OCI-LY3 (cell line): ENCODE results near the gene KCNRG.
A peak's percentile ranks its signal among the peaks of the same experiment; 100 is the strongest.

Source experiments
- H2AFZ ChIP-seq: fragments of 200-600, 300-600 bp; shearing (Covaris generic); 2 replicates; pipeline ENCODE4 v1.6.0; 2014; ENCODE audit warnings: antibody characterized with exemption, low read depth, low read length
- H3K27ac ChIP-seq: fragments of 200-600, 300-600 bp; sonication (generic); 2 replicates; pipeline ENCODE4 v1.5.1; 2014; ENCODE audit warnings: mild to moderate bottlenecking, low read length, moderate library complexity, mixed read lengths
- H3K27me3 ChIP-seq: fragments of 200-600, 300-600 bp; sonication (generic); 2 replicates; pipeline ENCODE4 v1.6.1; 2014; ENCODE audit warnings: low read depth, low read length, mixed read lengths
- H3K36me3 ChIP-seq: fragments of 200-600, 300-600 bp; sonication (generic); replicated peaks from 2 replicates; pipeline ENCODE3; 2014; ENCODE audit warnings: low read depth, low read length, mixed read lengths
- H3K4me1 ChIP-seq: fragments of 300-600, 200-600 bp; sonication (generic); 2 replicates; pipeline ENCODE4 v1.6.1; 2014; ENCODE audit warnings: low read length, mixed read lengths
- H3K4me2 ChIP-seq: fragments of 200-600, 300-600 bp; sonication (generic); 2 replicates; pipeline ENCODE4 v1.6.1; 2014; ENCODE audit warnings: low read length, mixed read lengths
- H3K4me3 ChIP-seq: fragments of 300-600, 200-600 bp; sonication (generic); 2 replicates; pipeline ENCODE4 v1.5.1; 2014; ENCODE audit warnings: antibody characterized with exemption, mild to moderate bottlenecking, low read length, moderate library complexity
- H3K79me2 ChIP-seq: fragments of 300-600, 200-600 bp; shearing (Covaris generic); 2 replicates; pipeline ENCODE4 v1.6.1; 2014; ENCODE audit warnings: mild to moderate bottlenecking, low read length, mixed read lengths
- H3K9ac ChIP-seq: fragments of 300-600, 200-600 bp; shearing (Covaris generic); 2 replicates; pipeline ENCODE4 v1.6.0; 2014; ENCODE audit warnings: mild to moderate bottlenecking, low read length, moderate library complexity
- H3K9me3 ChIP-seq: fragments of 200-600, 300-600 bp; shearing (Covaris generic); 2 replicates; pipeline ENCODE4 v1.6.1; 2014; ENCODE audit warnings: low read length, mixed read lengths; ENCODE audit not compliant: insufficient read depth
- H4K20me1 ChIP-seq: fragments of 200-600, 300-600 bp; sonication (generic); 2 replicates; pipeline ENCODE4 v1.6.1; 2016; ENCODE audit warnings: low read length, mixed read lengths; ENCODE audit not compliant: insufficient read depth
- EZH2phosphoT487 ChIP-seq: fragments of 200-600 bp; shearing (Covaris generic); IDR thresholded peaks from 2 replicates; pipeline ENCODE4 v1.6.1; 2018; ENCODE audit warnings: antibody characterized with exemption, mixed run types, low read depth
- TF ChIP-seq, protein P1 (sequence below): fragments of 200-600, 300-600 bp; sonication (generic); IDR thresholded peaks from 2 replicates; pipeline ENCODE4 v1.5.1; 2014; ENCODE audit warnings: antibody characterized with exemption, low read length, low read depth

The KCNRG gene

DNA sequence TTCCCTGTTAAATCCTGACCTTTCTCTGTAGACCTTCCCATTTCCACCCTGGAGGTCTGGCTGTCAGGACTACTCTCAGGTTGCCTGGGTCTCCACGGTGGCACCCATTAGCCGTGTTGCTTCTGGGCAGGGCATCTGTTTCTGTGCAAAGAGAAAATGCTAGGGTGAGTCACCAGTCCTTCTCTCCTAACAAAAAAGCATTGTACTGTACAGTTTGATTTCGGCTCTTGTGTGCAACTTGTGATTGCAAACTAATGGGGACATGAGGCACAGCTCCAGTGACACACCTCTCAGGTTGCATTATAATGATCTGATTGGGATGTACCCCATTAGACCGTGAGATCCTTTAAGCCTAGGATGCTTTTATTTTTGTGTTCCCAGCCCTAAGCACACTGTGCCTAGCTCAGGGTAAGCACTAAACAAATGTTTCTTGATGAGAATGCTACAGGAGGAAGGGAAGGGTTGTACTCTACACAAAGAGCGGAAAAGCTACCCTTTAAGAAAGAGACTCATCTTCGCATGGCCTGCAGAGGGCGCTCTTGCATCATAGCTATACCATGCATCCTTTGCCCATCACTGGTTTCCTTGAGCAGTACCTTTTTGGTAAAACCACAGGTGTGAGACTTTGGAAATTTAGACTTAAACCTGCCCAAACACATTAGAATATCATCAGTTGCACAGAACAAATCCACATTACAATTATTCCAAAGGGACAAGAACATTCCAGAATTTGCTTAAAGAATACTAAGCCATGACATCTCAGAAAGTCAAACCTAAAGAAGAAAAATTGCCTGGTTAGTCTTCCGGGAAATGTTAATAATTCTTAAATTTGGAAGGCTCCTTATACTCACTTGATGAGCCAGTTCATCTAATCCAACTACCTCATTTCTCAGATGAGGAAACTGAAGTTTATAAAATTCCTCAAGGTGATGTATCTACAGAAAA is 38.7 kb upstream of the KCNRG start:
- H3K4me3 ChIP-seq: no peak overlapping the region
- TF ChIP-seq, protein P1, sequence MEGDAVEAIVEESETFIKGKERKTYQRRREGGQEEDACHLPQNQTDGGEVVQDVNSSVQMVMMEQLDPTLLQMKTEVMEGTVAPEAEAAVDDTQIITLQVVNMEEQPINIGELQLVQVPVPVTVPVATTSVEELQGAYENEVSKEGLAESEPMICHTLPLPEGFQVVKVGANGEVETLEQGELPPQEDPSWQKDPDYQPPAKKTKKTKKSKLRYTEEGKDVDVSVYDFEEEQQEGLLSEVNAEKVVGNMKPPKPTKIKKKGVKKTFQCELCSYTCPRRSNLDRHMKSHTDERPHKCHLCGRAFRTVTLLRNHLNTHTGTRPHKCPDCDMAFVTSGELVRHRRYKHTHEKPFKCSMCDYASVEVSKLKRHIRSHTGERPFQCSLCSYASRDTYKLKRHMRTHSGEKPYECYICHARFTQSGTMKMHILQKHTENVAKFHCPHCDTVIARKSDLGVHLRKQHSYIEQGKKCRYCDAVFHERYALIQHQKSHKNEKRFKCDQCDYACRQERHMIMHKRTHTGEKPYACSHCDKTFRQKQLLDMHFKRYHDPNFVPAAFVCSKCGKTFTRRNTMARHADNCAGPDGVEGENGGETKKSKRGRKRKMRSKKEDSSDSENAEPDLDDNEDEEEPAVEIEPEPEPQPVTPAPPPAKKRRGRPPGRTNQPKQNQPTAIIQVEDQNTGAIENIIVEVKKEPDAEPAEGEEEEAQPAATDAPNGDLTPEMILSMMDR: peak; percentile 99
- no peak for TF ChIP-seq EZH2phosphoT487
- H3K4me2 ChIP-seq: peak overlapping the region; percentile 42
- H3K79me2 ChIP-seq: no peaks in the 10 kb centered on the region
- no peaks in the 10 kb centered on the region for H4K20me1 ChIP-seq
- H3K27ac ChIP-seq: no peak overlapping the region
- no peak overlapping the region; the same call in 1 of the 2 replicates for H2AFZ ChIP-seq
- H3K27me3 ChIP-seq: no peaks in the 10 kb centered on the region
- peaks cover 6% of the 10 kb centered on the region for H3K4me1 ChIP-seq
- no peaks in the 10 kb centered on the region for H3K9me3 ChIP-seq
- H3K36me3 ChIP-seq: no peaks in the 10 kb centered on the region
- no peak overlapping the region for H3K9ac ChIP-seq

DNA sequence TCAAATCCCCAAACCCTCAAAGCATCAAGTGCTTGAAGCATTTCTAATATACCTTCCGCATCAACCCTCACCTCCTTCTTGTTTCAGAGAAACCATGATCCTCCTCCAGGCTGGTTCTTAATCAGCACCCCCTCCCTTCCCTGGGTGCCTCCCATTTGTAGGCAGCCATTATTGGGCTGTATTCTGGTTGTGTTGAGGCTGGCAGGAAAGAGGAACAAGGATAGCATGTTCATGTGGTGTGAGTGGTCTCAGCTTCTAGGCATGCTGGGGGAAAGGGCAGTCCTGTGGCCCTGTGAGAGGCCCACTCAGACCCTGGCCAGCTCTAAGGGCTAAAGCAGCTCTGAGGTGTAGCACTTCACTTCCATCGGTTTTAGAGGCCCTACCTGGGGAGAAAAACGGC is 37.3 kb upstream of the KCNRG start:
- H3K9me3 ChIP-seq: no peaks in the 10 kb centered on the region
- no peak overlapping the region for H3K4me3 ChIP-seq
- H3K27me3 ChIP-seq: no peaks in the 10 kb centered on the region
- peaks cover 6% of the 10 kb centered on the region for H3K4me1 ChIP-seq
- no peaks in the 10 kb centered on the region for H4K20me1 ChIP-seq
- H3K4me2 ChIP-seq: no peak overlapping the region
- no peak overlapping the region for H3K27ac ChIP-seq
- no peaks in the 10 kb centered on the region for H3K79me2 ChIP-seq
- H3K9ac ChIP-seq: no peak overlapping the region
- TF ChIP-seq, protein P1: no peak
- no peak for TF ChIP-seq EZH2phosphoT487
- H3K36me3 ChIP-seq: no peaks in the 10 kb centered on the region
- no peak overlapping the region for H2AFZ ChIP-seq

DNA sequence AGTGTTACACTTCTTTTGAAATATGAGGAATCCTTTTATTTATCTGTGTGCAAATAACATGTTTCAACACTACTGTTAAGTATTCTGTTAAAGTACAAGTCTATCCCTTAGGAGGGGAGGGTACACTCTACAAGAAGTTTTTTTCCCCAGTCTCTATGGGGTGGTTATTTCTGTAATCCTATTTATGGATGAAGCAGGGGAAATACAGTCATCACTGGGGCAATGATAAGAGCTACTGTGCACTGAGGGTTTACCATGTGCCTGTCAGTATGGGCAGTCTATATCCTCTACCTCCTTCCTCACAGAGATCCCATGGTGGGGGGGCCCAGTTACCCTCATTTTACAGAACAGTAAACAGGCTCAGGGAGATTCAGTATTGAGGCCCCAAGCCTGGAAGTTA is 35.0 kb upstream of the KCNRG start:
- Histone ChIP-seq H3K4me1 (peaks cover 6% of the 10 kb centered on the region), H3K4me3 (no peak overlapping the region)

DNA sequence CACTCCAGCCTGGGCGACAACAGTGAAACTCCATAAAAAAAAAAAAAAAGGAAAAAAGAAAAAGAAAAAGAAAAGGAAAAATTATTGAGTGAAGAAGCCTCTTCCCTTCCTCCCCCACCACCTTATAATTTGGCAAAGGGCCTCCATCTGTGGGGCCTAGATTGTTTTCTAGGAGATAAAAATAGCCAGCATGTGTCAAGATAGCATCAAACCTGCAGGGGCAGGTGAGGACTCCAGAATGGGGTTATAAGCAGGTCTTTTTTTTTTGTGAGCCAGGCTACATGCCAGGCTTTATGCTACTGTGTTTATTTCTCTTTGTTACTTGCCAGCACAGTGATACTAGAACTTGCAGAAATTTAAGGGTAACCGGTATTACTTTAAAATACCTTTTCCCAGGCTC is 30.1 kb upstream of the KCNRG start:
- Histone ChIP-seq H3K27me3 (no peaks in the 10 kb centered on the region), H3K9ac (no peak overlapping the region), H2AFZ (no peak overlapping the region), H4K20me1 (no peaks in the 10 kb centered on the region), H3K4me2 (no peak overlapping the region), H3K9me3 (no peaks in the 10 kb centered on the region), H3K4me3 (no peak overlapping the region), H3K27ac (no peak overlapping the region), H3K4me1 (peaks cover 15% of the 10 kb centered on the region), H3K36me3 (no peaks in the 10 kb centered on the region), H3K79me2 (no peaks in the 10 kb centered on the region)
- TF ChIP-seq, protein P1: no peak
- TF ChIP-seq EZH2phosphoT487: no peak

More for the DNA sequence above, 35.0 kb upstream of the KCNRG start:
- Histone ChIP-seq H3K4me2 (no peak overlapping the region), H4K20me1 (no peaks in the 10 kb centered on the region), H3K79me2 (no peaks in the 10 kb centered on the region), H3K27me3 (no peaks in the 10 kb centered on the region), H3K27ac (no peak overlapping the region), H3K9me3 (no peaks in the 10 kb centered on the region), H2AFZ (no peak overlapping the region), H3K9ac (no peak overlapping the region), H3K36me3 (no peaks in the 10 kb centered on the region)
- no peak for TF ChIP-seq EZH2phosphoT487
- TF ChIP-seq, protein P1: no peak
